Activated effector memory CD4-positive, alpha-beta T cell treated with anti-CD3 and anti-CD28 coated beads, Interleukin-2, amount 50 U/mL, for 16 hours (primary cell): ENCODE results near the gene DOCK9.
A peak's percentile ranks its signal among the peaks of the same experiment; 100 is the strongest.

ENCODE experiments used
- DNase-seq: peaks from one replicate; pipeline ENCODE4 v3.0.0-alpha.2; 2020

Gene DOCK9

DNA sequence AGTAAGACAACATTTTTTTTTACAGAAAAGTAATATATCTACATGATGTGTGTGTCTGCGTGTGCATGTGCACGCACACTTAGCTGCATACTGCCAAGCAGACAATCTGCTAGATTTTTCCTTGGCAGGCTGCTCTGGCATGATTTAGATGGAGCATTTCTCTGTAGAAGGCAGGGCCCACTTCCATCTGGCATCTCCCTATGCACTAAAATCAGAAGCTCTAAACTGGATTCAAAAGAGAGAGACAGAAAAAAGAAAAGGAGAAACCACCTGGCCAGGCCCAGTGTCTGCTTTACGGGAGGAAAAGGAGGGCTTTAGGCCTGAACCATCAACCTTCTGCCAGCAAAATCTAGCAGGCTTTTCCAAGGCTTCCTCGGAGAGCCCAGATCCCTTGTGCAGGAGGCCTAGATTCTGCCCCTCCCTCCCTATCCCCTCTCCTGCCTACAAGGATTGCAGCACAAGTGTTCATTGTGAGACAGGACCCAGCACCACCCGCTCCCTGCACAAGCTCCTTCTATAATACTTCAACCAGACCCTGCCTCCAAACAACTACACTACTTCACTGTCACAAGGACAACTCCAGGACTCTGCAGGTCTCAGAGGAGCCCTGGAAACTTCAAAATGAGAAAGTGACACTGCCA, 99.3 kb downstream of the DOCK9 start:
- no peak for DNase-seq

DNA sequence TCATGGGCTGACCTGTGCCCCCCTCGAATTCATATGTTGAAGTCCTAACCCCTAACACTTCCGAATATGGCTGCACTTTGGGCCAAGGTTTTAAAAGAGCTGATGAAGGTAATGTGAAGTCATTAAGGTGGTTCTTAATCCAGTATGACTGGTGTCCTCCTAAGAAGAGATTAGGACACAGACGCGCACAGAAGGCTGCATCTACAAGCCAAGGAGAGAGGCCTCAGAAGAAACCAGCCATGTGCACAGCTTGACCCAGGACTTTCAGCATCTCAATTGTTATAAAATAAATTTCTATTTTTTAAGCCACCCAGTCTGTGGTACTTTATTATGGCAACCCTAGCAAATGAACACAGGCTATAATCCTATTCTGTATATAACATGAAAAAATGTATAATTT, 99.9 kb downstream of the DOCK9 start:
- DNase-seq: no peak

DNA sequence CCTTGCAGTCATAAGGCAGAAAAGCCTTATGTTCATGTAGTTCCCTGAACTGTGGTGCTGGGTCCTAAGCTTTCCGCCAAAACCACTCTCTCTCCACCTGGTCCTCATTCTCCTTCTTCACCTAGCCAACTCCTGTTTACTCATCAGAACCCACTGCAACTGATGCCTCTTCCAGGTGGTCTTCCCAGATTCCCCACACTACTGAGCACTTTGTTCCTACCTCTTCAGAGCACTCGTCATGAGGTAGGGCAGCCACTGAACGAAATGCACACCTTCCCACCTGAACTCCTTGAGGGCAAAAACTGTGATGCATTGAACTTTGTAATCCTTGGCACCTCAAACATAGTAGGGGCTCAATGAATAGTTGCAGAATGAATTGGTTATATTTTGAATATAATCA, 100.4 kb downstream of the DOCK9 start:
- no peak for DNase-seq

DNA sequence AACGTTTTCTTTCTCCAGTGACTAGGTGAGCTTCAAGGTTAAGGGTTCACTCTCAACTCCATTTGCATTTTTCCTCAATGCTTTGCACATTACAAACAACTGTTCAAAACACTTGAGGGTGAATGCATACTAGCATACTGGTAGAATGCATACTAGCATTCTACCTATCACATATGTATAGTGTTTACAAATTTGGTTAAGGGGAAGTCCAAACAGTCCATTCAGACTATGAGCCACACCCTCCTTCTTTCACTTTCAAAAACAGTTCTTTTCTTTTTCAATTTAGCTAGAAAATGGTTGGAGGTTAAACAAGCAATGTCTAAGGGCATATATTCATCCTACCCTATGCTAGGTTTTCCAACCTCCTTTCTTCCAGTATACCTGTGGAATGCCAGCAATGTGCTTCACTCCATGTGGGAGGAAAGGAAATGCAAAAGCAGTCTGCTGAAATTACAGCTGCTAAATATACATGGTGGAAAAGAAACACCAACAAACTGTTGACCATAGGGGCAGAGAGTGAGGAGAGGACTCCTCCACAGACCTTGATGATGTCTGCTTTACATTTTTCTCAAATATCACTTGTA, 102.6 kb downstream of the DOCK9 start:
- DNase-seq: no peak

DNA sequence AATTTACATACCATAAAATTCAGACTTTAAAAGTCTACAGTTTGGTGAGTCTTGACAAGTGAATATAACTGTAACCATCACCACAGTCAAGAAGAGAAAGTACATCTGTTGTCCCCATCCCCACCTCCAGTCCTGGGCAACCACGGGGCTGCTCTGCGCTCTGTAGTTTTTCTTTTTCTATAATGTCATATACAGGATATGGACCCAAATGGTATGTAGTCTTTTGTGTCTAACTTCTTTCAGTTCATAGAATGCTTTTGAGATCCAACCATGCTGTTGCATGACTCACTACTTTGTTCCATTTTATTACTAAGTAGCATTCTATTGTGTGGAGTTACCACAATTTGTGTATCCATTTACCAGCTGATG, 103.9 kb downstream of the DOCK9 start:
- DNase-seq: no peak

DNA sequence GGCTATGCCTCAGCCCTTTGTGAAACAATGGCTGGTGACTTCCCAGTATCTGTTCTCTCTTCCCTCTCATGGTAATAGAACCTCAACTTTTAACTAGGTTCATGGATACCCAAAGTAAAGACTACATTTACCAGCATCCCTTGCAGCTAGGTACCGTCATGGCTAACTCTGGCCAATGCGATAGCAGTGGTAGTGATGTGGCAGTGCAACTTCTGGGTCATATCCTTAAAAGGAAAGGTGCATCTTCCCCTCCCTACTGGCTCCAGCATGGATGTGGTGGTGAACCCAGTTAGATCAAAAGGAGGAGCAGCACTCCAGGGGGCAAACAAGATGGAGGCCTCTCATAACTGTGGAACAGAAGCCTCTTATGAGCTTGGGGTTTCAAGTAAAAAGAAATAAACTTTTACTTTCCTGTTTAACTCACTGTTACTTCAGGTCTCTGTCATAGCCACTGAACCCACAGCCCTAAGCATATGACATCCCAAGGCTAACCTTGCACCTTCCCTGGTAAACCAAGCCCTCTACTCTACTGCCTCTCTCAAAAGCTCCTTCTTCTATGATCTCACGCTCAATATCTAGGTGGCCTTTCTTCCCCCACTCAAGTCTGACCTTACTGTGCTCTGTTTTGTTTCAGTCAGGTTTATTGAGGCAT, 104.4 kb downstream of the DOCK9 start:
- no peak for DNase-seq

DNA sequence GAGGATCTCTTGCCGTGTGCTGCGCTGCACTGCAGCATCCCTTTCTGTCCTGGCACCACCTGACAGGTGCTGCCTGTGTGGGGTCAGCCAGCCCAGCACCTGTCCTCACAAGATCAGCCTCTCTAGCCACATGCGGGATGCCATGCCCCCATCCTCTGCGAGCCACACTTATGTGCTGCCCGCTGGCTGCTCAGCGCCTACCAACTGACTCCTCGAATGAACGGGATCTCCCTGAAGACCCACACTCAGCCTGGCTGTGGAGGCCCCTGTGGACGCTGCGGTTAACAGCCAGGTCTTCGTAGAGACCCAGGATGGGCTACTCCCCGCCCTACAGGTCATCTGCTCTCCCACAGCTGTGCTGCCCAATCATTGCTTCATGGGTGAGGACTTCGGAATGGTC, 106.1 kb downstream of the DOCK9 start:
- DNase-seq: no peak

DNA sequence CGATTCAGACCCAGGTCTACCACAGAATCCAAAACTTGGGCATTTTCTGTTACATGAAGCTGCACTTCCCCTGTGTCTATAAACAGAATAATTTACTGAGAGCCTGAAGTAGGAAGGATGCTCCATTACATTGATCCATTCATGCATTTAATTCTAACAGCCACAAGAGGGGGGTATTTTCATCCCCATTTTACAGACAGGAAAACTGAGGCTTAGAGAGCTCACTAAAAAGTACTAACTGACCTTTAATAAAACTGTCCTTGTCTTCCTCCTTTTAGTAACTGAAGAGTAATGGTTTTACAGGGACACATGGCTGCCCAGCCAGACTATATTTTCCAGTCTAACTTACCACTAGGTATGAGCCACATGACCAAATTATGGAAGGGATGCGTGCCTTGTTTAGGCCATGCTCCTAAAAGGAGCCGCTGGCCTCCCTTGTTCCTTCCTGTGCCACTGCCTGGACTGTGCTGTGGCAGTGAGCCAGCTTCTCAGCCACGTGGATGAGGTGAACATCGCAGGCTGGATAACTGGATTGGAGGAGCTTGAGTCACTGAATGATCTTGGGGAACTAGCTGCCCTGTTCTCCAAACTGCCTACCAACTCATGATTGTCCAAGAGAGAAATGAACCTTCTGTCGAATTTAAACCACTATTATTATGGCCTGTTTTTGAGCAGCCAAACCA, 108.3 kb downstream of the DOCK9 start:
- DNase-seq: no peak

DNA sequence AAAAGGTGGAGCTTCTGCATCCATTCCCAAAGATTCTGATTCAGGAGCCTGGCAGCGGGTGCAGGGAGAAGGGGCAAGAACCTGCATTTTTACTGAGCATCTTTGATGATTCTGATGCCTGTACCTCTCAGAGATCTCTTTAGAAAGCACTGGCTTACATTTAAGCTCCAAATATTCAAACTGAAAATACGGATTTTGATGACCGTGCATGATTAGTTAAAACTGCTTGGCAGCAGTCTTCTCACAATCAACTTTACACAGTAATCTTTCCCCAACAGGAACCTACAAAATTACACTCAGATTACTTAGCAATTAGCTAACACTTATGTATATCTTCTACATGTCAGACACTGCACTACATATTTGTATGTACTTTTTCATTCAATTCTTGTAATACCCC, 108.9 kb downstream of the DOCK9 start:
- no peak for DNase-seq

DNA sequence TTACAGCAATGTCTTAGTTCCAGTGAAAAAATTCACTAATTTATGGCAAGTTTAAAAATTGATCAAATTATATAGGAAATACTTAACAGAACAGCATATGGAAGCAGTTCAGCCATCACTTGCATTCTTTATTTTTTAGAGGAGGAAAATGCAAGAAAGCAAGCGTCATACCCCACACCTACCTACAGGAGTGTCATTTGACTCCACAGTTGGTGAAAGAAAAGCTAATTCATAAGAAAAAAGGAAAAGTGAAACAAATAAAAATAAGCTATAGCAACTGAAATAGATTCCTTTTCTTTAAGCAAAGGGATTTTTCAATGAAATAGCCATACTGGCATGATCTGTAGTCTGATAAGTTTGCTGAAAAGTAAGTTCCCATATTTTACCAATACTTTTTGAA, 111.0 kb downstream of the DOCK9 start:
- DNase-seq: no peak

DNA sequence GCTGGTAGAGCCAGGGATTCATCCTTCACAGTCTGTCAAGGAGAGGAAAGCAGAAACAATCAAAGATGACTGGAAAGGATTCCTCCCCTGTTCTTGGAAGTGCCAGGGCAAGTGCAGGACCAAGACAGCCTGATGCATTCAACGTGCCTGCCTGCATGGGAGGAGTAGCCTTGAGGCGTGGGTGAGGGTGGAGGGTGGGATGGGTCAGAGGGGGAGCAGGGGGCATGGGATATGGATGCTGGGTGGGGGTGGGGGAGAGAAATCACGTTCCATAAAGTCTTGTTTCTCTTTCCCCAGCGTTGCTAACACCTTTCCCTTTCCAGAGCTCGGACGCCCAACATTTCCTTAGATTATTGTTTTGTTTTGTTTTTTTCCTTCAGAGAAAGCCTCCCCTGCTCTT, 117.4 kb downstream of the DOCK9 start:
- no peak for DNase-seq

DNA sequence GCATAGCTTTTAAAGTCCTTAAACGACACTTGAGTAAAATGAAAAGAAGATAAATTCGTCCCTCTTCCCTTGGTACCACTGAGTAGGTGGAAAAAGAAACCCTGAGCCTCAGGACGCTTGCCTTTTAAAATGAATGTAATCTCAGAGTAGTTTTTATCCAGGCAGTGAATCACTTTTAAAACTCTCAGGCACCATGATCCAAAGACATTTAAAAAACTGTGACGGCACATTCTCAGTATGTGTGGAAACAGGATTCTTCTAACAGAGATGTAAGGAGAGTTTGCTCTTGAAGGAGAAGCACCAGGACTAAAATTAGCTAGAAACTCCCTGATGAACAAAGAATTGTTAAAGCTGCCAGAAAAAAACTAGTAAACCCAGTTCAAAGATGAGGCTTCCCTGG, 119.7 kb downstream of the DOCK9 start:
- DNase-seq: no peak

DNA sequence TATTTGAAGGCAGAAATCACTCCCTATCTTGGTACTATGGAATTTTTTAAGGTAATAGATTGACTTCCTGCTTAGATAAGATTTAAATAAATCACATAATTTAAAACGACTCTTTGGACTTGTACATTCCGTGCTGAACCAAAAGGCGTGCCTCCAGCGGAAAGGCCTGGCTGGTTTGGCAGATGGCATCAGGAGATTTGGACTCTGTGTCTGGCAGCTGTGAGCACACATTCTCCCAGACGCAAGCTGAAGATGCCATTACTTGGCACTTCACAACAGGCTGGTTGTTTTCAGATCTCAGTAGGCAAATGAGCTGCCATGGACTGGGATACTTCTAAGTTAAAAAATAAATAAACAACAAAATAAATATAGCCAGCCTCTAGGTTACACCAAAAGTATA, 120.9 kb downstream of the DOCK9 start:
- DNase-seq: no peak

DNA sequence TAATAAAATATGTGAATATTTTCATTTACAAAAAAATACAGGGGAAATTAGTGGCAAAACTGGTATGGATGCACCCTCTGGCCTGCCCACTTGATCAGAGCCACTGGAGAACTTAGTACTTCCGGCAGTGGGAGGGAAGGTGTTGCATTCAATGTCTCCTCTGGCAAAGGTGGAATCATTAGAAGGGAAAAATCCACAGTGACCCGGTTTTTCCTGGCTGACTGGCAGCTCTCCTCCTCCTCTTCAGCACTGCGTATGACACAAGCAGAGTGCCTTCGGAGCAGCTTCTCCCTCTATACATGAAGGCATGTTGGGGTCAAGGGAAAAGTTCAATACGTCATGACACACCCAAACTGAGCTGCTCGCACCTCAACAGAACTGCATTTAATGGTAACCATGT, 123.4 kb downstream of the DOCK9 start:
- DNase-seq: no peak

DNA sequence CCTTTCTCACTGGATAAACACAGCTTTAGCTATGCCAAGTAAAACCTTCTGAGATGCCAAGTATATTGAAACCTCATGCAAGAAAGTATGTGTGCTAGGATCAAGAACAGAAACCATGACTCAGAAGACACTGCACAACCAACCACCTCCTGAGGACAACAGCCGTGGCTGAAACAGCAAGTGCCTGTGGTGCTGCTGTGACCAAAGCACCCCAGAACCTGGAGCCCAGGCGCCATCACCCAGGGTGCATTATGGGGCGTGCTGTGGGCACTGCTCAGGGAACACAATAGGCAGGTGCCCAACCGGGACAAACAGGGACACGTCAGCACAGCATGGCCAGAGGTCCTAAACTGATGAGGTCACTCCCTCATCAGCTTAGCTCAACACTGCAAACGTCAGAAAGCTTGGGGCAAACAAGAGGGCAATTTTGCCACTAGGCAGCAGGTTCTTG, 124.1 kb downstream of the DOCK9 start:
- DNase-seq: peak; percentile 73

DNA sequence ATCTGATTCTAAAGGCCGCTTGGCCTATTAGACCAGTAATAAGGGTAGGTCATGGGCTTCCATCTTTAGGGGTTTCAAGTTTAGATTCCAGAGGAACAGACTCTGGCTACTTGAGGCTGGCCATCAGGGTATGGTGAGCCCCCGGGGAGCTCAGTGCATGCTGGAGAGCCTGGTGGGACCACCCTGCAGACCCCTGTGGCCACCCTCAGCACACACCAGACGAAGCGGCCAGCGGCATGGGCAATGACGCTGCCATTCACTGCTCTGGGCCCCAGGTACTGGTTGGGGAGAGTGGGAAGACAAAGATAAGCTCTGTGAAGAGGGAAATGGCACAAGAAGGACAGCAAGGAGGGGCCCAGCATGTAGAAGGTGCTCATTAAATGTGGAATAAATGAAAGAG, 126.6 kb downstream of the DOCK9 start:
- no peak for DNase-seq

DNA sequence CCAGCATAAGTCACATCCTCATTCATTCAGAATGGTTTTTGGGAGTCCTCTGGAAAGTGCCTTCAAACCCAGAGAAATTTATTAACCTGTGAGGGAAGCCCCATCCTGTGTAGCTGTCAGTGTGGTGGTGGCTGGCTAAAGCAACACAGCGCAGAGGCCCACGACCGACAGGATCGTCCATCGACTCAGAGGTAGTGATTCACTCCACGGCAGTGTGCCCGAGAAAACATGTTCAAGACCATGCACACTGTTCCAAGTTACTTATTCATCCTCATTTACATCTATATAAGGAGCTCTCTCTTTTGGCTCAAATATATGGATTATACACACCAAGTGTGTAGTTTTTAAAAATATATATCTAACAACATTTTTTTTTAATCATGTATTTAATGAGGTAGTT, 129.1 kb downstream of the DOCK9 start:
- DNase-seq: no peak

DNA sequence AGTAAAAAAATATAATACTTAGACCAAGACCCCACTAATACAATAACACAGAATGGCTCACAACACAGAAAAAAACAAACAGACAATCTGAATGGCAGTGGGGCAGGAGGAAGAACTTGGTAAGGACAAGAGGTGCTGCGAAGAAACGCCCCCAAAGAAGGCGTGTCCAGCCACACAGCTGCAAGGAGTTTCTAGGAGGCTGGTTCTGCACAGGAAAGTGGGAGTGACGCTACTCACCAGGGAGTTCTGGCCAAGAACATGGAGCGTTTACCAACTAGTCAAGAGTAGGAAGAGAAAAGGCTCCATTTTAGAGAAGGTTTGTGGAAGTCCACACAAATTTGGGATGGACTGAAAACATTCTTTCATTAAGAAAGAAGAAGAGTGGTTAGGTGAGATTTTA, 130.1 kb downstream of the DOCK9 start:
- no peak for DNase-seq

DNA sequence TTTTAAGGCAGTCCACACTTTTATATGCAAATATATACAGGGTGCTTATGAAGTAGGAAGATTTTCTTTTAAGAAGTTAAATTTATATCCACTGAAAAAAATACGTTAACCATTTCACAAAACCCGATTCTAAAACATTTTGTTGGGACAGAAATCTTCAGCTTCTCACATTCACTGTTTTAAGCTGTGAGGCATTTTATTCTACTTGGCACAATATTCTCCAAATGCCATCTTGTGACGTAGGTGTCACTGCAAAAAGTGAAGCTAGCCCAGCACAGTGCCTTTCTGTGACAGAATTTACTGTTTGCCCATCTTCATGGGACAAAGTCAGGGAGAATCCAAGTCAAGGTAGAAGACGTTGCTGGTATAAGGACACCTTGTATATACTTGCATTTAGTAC, 130.9 kb downstream of the DOCK9 start:
- DNase-seq: no peak

DNA sequence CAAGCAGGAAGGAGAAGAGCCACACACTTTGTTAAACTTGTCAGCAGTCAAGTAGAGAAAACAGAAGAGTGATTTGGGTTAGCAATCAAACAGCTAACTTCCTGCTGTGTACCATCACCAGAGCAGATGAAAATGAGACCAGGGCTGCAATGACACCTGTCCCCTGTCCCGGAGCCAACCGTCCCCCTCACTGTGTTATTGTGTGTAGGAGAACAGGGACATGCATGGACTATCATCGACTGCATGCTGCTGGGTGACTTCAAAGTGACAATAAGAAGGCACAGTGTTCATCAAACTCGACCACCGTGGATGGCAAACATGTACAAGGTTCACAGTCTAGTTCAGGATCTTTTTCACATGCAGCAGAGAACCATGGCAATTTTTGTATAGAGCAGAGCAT, 131.3 kb downstream of the DOCK9 start:
- DNase-seq: no peak

DNA sequence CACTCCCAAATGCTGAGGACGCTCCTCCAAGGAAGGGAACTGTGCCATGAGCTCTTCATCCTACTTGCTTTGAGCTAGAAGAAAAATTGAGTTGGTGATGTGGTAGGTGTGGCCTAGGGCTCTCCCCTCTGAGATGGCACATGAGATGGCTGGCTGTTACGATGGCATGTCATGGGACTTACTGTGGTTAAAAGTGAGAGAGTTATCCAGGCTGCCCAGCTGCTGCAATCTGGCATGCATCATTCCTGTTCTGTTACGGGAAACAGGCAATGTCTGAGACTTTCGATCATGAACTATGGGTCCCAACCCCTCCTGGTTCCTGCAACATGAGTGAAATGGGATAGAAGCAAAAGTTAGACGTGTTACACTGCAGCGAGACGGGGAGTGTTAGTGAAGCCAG, 132.1 kb downstream of the DOCK9 start:
- no peak for DNase-seq

DNA sequence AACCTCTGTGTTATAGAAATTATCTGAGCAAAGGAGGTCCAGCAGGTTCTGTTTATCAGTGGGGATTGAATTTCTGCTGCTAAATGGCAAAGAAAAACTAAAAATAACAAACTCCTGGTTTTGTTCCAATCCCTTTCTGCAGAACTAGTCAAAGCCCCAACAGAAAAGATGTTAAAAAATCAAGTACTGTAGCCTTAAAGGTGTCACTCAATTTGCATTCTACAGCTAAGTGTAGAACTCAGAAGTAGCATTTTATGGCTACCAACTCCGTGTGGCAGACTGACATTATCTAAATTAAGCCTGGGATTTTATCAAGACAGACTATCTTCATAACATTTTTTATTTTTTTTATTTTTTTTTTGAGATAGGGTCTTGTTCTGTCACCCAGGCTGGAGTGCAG, 133.8 kb downstream of the DOCK9 start:
- DNase-seq: no peak

DNA sequence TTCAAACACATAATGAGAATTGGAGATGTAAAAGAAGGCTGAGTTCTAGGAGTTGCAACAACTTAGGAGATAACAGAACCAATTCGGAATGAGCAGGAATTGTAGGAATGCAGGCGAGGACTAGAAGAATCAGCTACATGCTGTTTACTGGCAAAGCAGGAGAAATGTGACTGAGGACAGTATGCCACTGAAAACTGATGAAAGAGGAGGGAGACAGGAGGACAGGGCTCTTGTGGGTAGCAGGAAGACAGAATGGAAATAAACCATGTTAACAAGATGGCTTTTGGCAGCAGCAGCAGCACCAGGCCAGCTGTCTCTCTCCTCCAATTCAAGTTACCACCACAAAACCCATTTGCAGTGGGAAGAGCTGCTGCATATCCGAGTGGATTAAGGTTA, 134.4 kb downstream of the DOCK9 start:
- no peak for DNase-seq

DNA sequence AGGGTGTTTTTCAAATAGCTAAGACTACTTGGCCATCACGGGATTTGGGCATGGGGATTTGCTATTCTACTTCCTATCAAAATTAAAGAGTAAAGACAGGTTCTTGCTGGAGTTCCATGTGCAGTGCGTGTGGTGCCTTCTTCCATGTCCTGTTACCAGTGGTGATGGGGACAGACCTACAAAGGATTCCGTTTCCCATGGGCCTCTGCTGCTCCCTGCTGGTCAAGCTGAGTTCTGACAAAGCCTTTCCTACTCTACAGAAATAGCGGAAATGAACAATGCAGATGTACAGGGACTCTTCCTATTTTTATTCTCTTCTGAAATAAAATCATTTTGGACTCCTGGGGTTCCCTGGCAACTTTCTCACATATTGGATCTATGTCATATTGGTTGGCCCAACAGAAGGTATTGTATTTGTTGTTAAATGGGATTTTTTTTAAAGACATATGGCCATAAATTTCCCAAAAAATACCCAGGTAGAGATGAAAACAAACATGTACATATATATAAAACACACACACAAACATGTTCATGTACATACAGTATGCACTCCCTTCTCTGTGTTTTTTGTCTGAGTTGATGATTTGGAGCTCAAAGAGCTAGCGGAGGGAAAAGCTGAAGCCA, 134.9 kb downstream of the DOCK9 start:
- DNase-seq: peak; percentile 84
